NCI-H69 (cell line): ENCODE data around the gene CAPN15.

Experiments used
- DNase-seq: peaks from one replicate; lab custom pipeline; 2025; lab: John Stamatoyannopoulos, UW

Gene CAPN15

GRCh38 chr16:561957-562938, 34.7 kb downstream of the CAPN15 start:
- DNase-seq, result peak; percentile 60

GRCh38 chr16:563072-563644, 35.6 kb downstream of the CAPN15 start:
- peak; percentile 18 for DNase-seq

GRCh38 chr16:564690-565418, 37.3 kb downstream of the CAPN15 start:
- DNase-seq, result no peak

GRCh38 chr16:565419-566330, 38.2 kb downstream of the CAPN15 start:
- peak; percentile 46 for DNase-seq

GRCh38 chr16:566475-567372, 39.2 kb downstream of the CAPN15 start, which contains the start of gene NHLRC4:
NHLRC4 (plus strand) TSS chr16:567005; CDS start chr16:568048, 1,043 bp downstream.
- DNase-seq, result peak; percentile 93

GRCh38 chr16:567373-568256, 40.1 kb downstream of the CAPN15 start:
- no peak for DNase-seq

GRCh38 chr16:568401-569258, 41.1 kb downstream of the CAPN15 start:
- peak; percentile 28 for DNase-seq

- DNase-seq, result peak; percentile 79
Measured at GRCh38 chr16:569445-570254, 42.1 kb downstream of the CAPN15 start, which contains the start of gene PIGQ. PIGQ (plus strand) TSS chr16:569968; CDS start chr16:574075, 4,107 bp downstream.

- no peak for DNase-seq
Measured at GRCh38 chr16:572865-573650, 45.5 kb downstream of the CAPN15 start.

GRCh38 chr16:574021-574760, 46.7 kb downstream of the CAPN15 start:
- no peak for DNase-seq

GRCh38 chr16:575354-576196, 48.1 kb downstream of the CAPN15 start:
- DNase-seq, result no peak

- DNase-seq, result no peak
Measured at GRCh38 chr16:576197-576822, 48.8 kb downstream of the CAPN15 start.

- DNase-seq, result no peak
Measured at GRCh38 chr16:576823-577201, 49.3 kb downstream of the CAPN15 start.

GRCh38 chr16:577796-578195, 50.3 kb downstream of the CAPN15 start:
- DNase-seq, result no peak
